ENCODE results near the gene ANKRD66.
"Not testable (repeated sequence)": the region's sequence is repeated elsewhere in the genome, so short reads cannot be mapped to it uniquely, and the experiment has no call there.

The ANKRD66 gene

DNA sequence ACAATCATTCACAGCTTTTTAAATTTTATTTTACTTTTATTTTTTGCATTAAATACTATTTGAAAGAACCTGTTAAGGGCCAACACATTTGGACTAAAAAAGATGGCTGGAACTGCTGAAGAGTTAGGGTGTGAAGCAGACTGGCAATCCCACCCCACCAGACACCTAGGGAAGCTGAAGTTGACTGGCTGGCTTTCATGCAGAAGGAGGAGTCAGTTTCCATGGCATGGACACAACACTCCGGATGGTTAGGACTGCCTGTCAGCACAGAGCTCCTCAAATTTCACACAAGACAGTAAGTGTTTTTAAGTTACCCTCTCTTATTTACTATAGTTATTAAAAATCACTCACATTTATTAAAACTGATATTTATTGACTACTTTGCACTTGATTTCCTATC is at the start of gene ANKRD66:
ANKRD66 (plus strand) TSS at position 238 of the 400 bp plus-strand sequence. CDS start 5,016 bp downstream, outside the sequence.
- DNase-seq: no peak

DNA sequence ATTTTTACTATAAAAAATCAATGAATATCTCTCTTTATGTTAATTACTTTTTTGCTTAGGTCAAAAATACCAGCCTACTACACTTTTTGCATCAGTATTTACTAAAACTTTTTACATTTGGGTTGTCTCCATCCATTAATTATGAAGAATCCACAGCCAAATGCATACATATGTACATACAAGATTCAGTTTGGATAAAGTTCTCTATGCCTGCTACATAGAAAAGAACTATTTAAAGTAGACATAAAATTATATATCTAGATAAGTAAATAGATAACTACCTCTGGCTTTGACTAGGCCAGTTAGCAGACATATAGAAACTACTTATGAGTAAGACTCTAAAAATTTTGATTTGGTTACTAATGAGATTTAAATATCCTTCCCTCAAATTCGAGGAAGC is 46.8 kb upstream of the ANKRD66 start:
- DNase-seq: no peak

DNA sequence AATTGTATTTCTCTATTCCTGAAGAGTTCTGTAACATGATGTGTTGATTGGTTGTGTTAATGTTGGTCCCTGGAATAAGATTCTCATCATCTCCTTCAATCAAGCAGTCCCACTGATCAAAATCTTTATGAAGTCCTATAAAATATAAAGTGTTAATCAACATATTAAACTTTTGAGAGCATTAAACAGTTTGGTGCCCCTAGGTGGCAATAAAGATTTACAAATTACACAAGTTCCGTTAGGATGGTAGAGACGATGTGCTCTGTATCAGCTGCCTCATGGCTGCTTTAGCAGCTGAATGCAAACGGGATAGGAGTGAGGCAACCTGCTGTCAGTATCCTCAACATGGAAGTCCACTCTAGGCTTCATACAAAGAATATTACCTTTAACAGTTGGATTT is 42.2 kb upstream of the ANKRD66 start:
- no peak for DNase-seq

DNA sequence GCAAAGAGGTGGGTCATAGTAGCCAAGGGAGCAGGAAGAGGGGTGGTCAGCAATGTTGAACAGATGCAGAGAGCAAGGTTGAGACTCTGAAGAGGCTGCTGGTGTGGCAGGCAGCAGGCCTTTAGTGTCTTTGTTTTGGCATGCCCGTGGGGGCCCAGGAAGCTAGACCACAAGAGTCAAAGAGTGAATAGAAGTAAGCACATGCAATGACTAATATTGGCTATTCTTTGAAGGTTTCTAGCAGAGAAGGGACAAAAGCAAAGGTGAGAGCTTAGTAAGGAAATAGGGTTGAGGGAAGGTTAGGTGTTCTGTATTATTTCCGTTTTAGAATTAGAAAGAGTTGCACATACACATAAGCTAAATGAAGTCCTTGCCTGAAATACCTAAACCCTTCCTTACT is 40.3 kb upstream of the ANKRD66 start:
- no peak for DNase-seq

DNA sequence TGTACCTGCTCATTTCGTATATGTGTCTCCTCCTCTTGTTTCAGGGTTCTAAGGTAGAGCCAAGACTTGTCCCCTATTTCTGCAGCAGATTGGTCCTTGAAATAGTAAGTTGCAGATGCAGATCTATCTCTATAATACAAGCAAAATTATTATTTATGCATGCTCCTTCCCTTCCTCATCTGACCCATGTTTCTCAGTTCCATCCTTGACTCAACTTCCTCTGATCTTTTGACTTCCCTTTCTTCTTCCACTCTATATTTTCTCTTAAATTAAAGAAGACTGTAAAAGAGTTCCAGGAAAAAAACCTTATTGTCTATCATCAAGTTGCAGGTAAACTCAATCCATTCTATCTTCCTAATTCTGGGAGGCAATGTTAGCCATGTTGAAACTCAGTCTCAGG is 35.2 kb upstream of the ANKRD66 start:
- DNase-seq: no peak

DNA sequence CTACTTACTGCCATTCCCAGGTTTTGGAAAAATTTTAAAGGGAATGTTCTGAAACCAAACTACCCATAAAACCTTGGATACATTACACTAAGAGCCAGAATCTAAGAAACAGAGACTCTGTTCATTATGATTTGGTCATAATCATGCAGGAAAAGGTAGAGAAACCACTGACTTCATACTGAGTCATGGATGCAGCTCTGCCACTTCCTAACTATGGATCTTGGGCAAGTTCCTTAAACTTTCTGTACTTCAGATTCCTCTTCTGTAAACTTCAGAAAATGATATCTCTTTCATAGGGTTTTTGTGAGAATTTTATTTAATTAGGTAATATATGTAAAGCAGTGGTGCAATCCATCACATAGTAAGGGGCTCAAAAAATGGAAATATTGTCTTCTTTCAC is 31.6 kb upstream of the ANKRD66 start:
- DNase-seq: no peak

DNA sequence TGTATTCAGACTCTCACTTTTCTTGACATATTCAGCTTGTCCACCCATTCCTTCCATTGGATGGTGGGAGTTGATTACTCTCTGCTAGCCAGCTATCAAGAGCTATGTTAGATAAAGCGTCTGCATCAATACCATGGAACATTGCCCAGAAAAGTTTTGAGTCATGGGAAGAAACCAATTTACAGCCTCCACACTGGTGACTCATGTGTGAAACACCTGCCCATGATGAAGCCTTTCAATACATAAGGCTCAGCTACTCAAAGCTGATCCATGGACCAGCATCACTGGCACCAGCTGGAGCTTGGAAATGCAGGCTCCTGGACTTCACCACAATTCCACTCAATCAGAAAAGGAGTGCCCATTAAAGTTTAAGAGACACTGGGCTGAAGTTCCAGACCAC is 27.6 kb upstream of the ANKRD66 start:
- DNase-seq: no peak

DNA sequence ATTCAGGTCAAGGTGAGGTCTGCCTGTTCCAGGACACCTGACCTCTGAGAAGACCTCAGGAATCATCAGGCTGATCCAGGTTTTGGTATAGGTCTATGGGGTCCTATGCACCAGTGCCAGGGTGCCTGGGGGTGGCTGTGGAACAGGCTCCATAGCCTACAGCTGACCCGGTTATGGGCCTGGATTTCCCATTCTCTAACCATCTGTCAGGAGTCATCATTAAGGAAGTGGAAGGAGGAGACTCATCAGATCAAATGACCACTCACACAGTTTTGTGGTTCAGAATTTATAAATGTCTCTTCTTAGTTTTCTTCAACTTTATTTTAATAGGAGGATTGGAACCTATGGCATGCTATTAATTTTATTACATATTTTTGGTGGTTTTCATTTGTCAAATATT is 26.3 kb upstream of the ANKRD66 start:
- DNase-seq: no peak

DNA sequence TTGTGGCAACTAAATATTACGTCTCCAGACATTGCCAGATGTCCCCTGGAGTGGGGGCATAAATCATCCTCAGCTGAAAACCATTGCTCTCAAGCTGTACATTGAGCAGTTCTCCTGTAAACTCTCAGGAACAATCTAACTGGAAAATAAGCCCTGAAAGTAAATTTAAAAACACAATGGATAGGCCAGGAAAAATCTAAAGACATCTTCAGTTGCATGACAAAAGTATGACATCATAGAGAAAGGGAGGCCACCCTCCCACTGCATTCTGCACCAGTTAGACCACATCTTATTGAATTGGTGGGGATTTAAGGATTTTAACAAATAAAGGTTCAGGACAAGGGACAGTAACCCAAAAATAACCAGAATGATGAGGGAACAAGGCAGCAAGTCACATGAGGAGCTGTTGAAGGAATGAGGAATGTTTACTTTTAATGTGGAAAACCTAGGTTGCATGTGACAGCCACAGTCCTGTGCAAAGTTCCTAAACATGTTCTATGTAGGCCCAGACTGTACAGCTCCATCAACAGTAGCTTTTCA is 16.9 kb upstream of the ANKRD66 start:
- DNase-seq: no peak

DNA sequence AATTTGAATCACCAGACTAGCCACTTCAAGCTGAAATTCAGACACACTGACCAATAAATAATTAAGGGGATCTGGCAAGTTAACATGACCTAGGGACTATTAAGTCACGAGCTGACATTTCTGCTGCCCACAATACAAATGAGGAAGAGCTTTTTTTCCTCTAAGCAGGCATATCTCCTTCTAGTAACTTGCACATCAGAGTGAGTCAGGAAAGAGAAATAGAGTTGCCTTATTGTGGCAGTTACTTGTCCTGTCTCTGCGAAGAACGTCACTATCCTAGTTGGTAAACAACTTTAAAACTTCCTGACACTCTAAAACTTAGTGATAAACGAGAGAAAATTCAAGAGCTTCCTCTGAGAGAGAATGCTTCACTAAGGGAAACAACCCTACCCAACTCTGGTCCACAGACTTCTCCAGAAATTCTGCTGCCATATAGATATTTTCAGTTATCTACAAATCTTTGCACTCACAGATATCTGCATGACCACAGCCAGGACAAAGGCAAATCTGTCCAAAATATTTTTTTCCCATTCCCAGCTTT is 15.7 kb upstream of the ANKRD66 start:
- DNase-seq: no peak

DNA sequence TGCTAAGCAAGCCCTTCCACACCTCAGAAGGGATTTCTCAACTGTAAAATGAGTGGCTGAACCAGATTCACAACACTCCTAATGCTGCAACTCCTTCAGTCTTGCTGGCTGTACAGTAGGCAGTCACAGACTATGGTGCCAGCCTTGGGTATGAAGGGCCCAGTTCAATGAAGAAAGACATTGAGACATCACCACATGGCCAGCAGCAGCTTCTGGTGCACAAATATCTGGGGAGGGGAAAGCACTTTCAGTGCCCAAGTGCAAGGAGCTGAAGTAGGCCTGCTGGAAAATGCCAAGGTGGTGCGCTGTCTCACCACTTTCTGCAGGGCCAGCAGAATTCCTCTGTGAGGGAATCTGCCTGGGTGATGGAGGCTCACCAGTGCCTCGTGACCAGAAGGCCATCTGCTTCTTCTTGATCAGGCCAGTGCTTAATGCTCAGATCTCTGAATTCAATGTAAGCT is 13.4 kb upstream of the ANKRD66 start:
- DNase-seq: no peak

DNA sequence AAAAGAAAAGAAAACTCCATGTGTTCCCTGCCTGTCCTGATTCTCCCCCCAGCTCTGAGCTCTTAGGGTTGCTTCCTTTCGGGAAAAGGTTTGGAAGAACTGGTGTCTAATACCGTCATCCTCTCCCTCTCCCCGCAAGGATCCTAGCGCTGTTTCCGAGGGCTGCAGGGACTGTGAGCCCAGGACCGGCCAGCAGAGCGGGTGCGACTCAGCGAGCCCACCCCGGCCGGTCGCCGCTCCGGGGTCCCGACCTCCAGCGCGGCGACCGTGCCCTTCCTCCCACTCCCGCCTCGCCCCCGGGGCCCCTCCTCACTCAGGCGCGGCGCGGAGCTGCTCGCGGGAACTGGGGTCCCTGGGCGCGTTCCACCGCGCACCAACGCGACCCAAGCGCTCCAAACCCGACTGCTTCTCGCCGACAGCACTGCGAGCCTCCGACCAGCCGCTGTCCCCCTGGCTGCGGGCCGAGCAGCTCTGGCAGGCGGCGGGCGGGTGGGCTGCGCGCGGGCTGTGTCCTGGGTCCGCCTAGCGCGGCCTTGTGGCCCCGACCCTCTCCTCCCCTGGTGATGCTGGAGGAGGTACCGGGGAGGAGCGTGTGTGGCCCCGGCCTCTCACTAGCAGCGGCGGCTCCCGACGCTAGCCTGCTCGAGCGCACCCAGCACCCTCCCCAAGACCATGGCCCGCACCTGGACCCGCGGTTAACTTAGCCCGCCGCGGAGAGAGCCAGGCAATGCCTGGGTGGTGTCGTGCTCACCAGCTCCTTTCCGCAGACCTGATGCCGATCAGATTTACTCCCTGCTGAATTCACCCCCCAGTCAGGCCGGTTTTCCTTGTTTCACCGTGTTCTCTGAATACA is 11.6 kb upstream of the ANKRD66 start, which contains the start of gene PLA2G7:
PLA2G7 (minus strand) TSS at position 509 of the 853 bp plus-strand sequence. CDS start 12,484 bp downstream, outside the sequence.
- DNase-seq: no peak

DNA sequence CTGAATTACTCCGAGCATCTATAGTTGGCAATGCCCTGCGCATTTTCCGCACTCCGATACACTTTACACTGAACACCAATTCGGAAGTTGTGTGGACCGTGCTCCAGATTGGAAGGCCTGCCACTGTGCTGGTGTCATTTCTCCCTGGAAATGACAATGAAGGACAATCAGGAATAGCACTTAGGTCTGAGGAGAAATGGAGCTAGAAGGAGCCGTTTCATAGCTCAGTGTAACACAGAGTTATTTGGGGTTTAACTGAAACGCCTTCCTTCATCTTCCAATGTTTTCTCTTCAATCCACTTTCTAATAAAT is 11.1 kb upstream of the ANKRD66 start:
- DNase-seq: no peak

DNA sequence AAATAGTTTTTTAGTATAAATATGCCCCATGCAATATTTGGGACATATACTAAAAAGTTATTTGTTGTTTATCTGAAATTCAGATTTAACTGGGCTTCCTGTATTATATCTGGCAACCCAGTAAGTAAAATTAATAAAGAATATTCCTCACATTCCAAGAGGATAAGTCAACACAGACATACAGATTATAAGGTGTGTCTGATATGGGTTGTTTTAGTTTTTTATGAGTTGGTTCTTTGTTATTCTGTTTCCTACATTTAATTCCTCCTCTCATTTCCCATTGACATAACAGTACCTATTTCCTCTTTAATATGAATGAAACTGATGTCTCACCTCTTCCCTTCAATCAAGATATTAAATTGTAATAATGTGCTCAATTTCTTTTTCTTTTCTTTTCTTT is 9.8 kb upstream of the ANKRD66 start:
- no peak for DNase-seq

DNA sequence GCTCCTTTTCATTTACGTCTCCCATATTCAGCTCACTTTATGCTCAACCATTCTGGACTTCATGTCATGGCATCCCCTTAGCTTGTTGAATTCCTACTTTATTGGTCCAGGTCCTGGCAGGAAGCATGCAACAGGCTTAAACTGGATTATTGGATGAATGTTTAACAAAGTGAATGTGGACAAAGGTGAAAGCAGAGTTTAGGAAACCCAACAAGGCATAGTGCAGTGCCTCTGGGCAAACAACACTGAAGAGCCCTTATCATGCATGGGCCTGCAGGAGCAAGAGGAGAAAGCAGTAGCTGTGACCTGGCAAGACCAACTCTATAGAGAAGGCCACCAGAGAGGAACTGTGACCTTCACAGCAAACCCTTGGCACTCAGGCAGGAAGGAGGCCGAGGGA is 5.3 kb upstream of the ANKRD66 start:
- no peak for DNase-seq

DNA sequence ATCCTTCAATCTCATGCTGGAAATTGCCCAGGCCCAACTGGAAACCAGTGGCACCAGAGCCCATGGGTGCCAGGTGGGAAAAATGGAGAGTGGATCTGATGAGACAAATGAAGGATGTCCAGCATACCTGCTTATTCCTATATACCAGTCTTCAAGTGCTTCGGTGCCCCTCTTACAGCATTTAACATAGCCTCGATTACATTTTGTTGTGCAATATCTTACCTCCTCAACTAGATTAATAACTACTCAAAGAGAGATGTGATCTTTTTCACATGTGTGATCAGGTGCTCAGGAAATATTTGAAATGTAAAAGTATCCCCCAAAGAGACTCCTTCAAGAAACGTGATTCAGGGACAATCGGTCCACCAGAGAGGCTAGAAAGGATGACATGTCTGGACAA is 4.8 kb upstream of the ANKRD66 start:
- DNase-seq: no peak

DNA sequence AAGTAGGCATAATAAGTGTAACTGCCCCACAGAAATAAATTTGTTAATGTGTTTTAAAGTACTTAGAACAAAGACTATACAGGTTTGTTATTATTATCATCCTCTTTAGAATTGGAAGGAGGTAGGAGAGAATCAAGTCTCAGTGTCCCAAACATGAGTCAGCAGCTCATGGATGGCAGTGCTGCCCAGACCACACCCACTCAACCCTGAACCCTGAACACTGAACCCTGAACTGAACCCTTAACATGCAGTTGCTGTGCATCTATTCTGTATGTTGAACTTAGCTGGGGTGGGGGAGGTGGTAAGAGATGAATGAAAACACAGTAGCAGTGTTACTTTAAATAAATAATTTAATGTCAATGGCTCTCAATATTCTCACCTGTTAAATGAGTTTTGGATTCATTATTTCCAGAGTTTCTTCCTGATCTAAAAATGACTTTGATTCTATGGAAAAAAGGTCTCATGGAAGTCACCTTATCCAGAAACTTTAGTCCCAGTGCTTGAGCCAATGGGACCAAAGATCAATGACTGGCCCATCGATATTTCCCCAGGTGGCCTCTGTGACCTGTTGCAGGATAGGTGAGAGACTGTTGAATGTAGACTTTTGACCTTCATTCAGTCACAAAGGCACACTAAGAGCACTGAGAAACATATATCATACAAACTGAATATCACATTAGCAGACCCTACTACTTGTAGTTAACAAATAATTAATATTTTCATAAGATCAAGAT is 3.1 kb upstream of the ANKRD66 start:
- no peak for DNase-seq

DNA sequence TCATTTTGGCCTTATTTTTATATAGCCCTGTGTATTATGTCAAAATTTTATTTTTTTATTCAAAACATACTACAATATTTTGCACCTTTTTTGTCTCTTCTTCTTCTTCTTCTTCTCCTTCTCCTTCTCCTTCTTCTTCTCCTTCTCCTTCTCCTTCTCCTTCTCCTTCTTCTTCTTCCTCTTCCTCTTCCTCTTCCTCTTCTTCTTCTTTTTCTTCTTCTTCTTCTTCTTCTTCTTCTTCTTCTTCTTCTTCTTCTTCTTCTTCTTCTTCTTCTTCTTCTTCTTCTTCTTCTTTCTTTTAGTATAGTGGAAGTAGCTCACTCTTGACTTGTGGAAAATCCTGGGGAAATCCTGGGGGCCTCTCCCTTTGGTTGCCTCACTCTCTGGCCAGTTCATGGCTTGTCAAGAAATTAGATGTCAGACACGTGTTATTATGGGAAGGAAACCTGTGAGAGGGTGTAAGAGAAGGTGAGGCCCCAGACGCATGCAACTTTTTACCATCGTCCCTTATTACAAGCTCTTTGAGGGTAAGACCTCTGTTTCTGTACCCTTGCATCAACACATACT is 2.5 kb upstream of the ANKRD66 start:
- not testable (repeated sequence) for DNase-seq

DNA sequence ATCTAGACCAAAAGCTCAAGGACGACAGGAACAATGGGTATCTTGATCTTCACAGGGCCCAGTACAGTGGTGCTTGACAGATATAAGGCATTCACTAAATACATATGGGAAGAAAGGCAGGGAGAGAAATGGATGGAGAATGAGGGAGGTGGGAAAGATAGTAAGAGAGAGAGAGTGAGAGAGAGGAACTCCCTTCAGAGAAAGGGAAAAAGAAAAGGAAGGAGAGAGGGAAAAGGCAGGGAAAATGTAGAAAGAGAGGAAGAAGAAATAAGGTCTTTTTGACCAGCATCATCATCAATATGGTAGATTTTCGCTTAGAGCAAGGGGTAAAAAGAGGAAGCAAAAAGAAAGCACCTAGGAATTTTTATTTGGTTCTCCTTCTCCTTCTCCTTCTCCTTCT is 760 bp upstream of the ANKRD66 start:
- no peak for DNase-seq

DNA sequence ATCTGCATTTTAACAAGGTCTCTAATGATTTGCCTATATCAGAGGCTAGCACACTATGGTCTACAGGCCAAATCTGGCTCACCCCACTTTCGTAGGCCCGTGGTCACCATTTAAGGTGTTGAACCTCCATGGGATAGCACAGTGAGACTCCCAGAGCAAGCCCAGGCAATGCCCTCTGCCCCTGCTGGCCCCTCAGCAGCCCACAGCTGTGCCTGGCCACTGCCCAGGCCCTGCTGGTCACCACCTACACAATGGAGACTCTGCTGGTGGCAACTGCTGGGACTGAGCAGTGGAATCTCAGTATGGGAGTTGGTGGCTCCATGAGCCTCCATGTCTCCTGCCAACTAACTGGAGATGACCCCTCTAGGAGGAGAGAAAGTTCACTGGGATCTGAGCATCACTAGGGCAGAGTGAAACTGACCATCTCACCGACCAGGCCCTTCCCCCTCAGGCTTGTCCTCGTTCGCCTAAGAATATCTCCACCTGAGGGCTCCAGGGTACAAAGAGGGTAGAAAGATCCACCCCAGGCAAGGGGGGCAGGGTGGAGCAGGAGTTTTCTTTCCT is 2.3 kb downstream of the ANKRD66 start:
- no peak for DNase-seq

DNA sequence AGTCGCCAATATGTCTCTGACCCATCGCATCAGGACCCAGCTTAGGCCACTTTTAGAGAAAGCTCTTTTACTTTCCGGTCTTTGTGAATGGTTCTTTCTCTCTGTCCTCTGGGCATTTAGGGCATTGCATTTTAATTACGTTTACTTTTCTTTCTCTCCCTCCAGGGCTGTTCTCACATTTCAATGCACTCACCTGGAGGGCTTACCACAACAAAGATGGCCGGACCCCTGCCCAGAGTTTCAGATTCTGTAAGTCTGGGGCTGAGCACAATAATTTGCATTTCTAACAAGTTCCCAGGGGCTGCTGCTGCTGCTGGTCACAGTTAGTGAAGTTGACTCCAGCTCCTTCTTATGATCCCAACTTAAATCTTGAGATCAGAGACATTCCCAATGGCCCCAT is 3.0 kb downstream of the ANKRD66 start:
- no peak for DNase-seq

DNA sequence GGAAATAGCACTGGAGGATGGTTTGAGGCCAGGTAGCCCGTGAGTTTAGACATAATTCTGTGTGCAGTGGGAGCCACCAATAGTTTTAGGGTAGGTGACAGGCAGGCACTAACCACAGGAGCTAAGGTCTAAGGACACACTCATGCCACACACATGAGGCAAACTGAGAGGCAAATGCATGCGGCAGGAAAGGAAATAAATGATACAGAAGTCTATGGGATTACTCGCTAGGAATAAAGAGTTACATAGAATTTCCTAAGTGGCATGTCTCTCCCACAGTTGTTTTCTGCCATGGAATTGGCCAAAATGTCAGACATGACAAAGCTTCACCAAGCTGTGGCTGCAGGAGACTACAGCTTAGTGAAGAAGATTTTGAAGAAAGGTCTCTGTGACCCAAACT is 4.9 kb downstream of the ANKRD66 start:
- DNase-seq: no peak

DNA sequence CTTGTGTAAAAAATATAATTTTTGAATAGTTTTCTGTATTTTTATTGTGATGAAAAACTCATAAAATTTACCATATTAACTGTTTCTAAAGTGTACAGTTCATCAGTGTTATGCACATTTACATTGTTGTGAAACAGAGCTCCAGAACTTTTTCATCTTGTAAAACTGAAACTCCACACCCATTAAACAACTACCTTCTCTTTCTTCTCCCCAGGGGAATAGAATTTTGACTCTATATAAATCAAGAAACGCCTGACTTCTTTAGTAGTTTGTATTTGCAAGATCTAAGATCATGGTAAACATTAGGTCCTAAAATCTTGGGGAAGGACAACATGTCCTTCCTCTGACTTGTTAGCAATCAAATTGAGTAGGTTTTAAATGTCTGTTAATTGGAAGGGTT is 9.1 kb downstream of the ANKRD66 start:
- DNase-seq: no peak

All from cortex of kidney (tissue), 1 donor.